Stomach (tissue), 9 donors: ENCODE data around the gene CFAP20DC. TPM values are rescaled to one million over a fixed set of nuclear protein-coding genes. Genes with fewer than 3 reads are reported as not detected.

ENCODE experiments used
- DNase-seq, 2 donors: peaks; one replicate each; pipeline versions ENCODE4 v3.0.0 to v3.0.0-alpha.2; 2013 to 2019
- H3K27ac ChIP-seq, 5 donors: fragments of 200-600 bp in 4 of 5; sonication (generic) in 4 of 5; one replicate each; pipeline ENCODE4 v1.5.1; 2013 to 2019; ENCODE audit warnings: mild to moderate bottlenecking in 1 of 5, moderate library complexity in 1 of 5
- H3K27me3 ChIP-seq, 3 donors: fragments of 200-600 bp; sonication (generic); one replicate each; pipeline ENCODE4 v1.5.1; 2017 to 2019; ENCODE audit warnings: mixed run types in 1 of 3
- H3K36me3 ChIP-seq, 4 donors: fragments of 200-600 bp; sonication (generic); 1 replicate in 3 of 4; 2 replicates in 1 of 4; pipeline ENCODE4 v1.5.1; 2016 to 2019
- H3K4me1 ChIP-seq, 4 donors: fragments of 200-600 bp; sonication (generic); one replicate each; pipeline ENCODE4 v1.5.1; 2016 to 2019
- H3K4me3 ChIP-seq, 4 donors: fragments of 200-600 bp; sonication (generic) in 3 of 4; one replicate each; pipeline ENCODE4 v1.5.1; 2016 to 2019; ENCODE audit warnings: mild to moderate bottlenecking in 1 of 4
- H3K9me3 ChIP-seq, 4 donors: fragments of 200-600 bp; sonication (generic); one replicate each; pipeline ENCODE4 v1.5.1; 2016 to 2019
- CTCF ChIP-seq, 7 experiments: fragments of 450-650 bp in 4 of 7; fragments of 200-600 bp in 3 of 7; sonication (generic) in 3 of 7; IDR thresholded peaks; one replicate each; pipeline ENCODE4 v1.5.1; 2016 to 2019; ENCODE audit warnings: antibody characterized with exemption in 7 of 7, control low read depth in 2 of 7, mild to moderate bottlenecking in 1 of 7
- EP300 ChIP-seq: sonication (generic); formaldehyde crosslinking; IDR thresholded peaks from one replicate; pipeline ENCODE4 v1.6.1; 2017; ENCODE audit warnings: antibody characterized with exemption
- POLR2A ChIP-seq, 4 donors: fragments of 450-650 bp; IDR thresholded peaks; one replicate each; pipeline ENCODE4 v1.6.1; 2016; ENCODE audit warnings: antibody characterized with exemption in 4 of 4, control low read depth in 2 of 4, mild to moderate bottlenecking in 1 of 4, moderate library complexity in 1 of 4
- POLR2AphosphoS5 ChIP-seq, 3 donors: sonication (generic); formaldehyde crosslinking; IDR thresholded peaks; one replicate each; pipeline ENCODE4 v1.6.1; 2016; ENCODE audit warnings: antibody characterized with exemption in 3 of 3
- WGBS, 5 donors: extraction: QIAGEN DNeasy Blood & Tissue Kit in 3 of 5; methylation state at CpG; one replicate each; pipeline versions ENCODE4 v1.1.5 to v1.1.7; 2013 to 2018; 5-methylcytosine and 5-hydroxymethylcytosine counted together
- intact Hi-C: fragments of 100-400 bp; cut with DNase I; formaldehyde crosslinking; loops from one replicate; pipeline ENCODE4 v1.15.1; 2023; ENCODE audit warnings: low total_unique reads
- polyA plus RNA-seq, 3 donors: library from polyadenylated mRNA; stranded (reverse); fragments of 200-250 nt; gene quantifications; one replicate each; pipeline ENCODE4 v1.2.3, GENCODE V29; 2013
- total RNA-seq, 5 donors: library from RNA; depleted of rRNA; stranded (reverse); fragments of >200 nt; gene quantifications; one replicate each; pipeline versions ENCODE4 v1.1.0 to v1.2.3, GENCODE V29; 2014 to 2016
- donor health status: healthy with polysubstance abuse.
- donor health status: Bipolar disorder and iron deficiency.
- donor health status: healthy.

The CFAP20DC gene
- total and polyA plus RNA-seq, 8 donors: 0.81 to 2.0 (median 1.00) TPM; not detected in 4

- no peaks in the 10 kb centered on the region for H3K9me3 ChIP-seq
- TF ChIP-seq POLR2AphosphoS5 (IDR thresholded peaks at IDR 0.05) (no peak), POLR2A (IDR thresholded peaks at IDR 0.05) (no peak), EP300 (no peak), CTCF (IDR thresholded peaks at IDR 0.05) (no peak)
- WGBS, 5 donors: 60 to 73% (median 65%) methylated on average over 2 of the region's 2 CpGs
- no peak overlapping the region for H3K4me3 ChIP-seq
- H3K27me3 ChIP-seq: no peaks in the 10 kb centered on the region
- H3K4me1 ChIP-seq: no peaks in the 10 kb centered on the region
- intact Hi-C loops: no loop called here
- no peak overlapping the region for H3K27ac ChIP-seq
- H3K36me3 ChIP-seq: no peaks in the 10 kb centered on the region
- DNase-seq: no peak
These were observed 183.7 kb downstream of the CFAP20DC start for GRCh38 chr3:58866079-58866478.

GRCh38 chr3:58864480-58864879 lies 185.3 kb downstream of the CFAP20DC start:
- Histone ChIP-seq H3K4me1 (no peaks in the 10 kb centered on the region), H3K27ac (no peak overlapping the region), H3K9me3 (no peaks in the 10 kb centered on the region), H3K36me3 (no peaks in the 10 kb centered on the region), H3K4me3 (no peak overlapping the region), H3K27me3 (no peaks in the 10 kb centered on the region)
- TF ChIP-seq POLR2AphosphoS5 (IDR thresholded peaks at IDR 0.05) (no peak), CTCF (IDR thresholded peaks at IDR 0.05) (no peak), EP300 (no peak), POLR2A (IDR thresholded peaks at IDR 0.05) (no peak)
- no peak for DNase-seq
- intact Hi-C loops: no loop called here

DNA sequence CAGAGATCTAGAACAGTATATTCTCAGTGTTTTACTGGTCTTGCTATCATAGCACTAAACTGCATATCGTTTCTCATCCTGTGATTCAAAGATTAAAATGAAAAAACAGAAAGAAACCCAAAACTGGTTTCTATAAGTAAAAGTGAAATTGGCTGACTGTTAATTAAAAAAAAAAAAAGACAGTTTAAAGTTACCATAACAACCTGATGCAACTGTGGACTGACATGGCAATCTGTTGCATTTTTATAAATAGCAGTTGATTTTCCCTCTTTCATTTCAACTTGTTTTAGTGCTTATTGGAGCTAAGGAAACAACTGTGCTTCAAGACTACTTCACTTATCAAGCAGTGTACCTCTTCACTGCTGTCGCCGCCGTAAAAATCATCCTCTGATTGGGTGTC lies 186.6 kb downstream of the CFAP20DC start:
- WGBS, 5 donors: 89 to 94% (median 92%) methylated on average over 4 of the region's 4 CpGs
- no peaks in the 10 kb centered on the region for H3K27me3 ChIP-seq
- H3K4me1 ChIP-seq: peaks cover 0 to 1% (median 0%) of the 10 kb centered on the region in 4 donors
- no peaks in the 10 kb centered on the region for H3K9me3 ChIP-seq
- intact Hi-C loops: no loop called here
- no peak overlapping the region for H3K4me3 ChIP-seq
- no peak for DNase-seq
- no peak for TF ChIP-seq POLR2AphosphoS5 (IDR thresholded peaks at IDR 0.05)
- no peaks in the 10 kb centered on the region for H3K36me3 ChIP-seq
- H3K27ac ChIP-seq: no peak overlapping the region

GRCh38 chr3:58861551-58861950 lies 188.3 kb downstream of the CFAP20DC start:
- Histone ChIP-seq H3K4me1 (peaks cover 0 to 10% (median 8%) of the 10 kb centered on the region in 4 donors), H3K27me3 (no peaks in the 10 kb centered on the region), H3K36me3 (no peaks in the 10 kb centered on the region), H3K4me3 (no peak overlapping the region), H3K9me3 (no peaks in the 10 kb centered on the region), H3K27ac (no peak overlapping the region)
- no peak for TF ChIP-seq EP300
- TF ChIP-seq POLR2AphosphoS5 (IDR thresholded peaks at IDR 0.05): no peak
- no peak for TF ChIP-seq POLR2A (IDR thresholded peaks at IDR 0.05)
- TF ChIP-seq CTCF (IDR thresholded peaks at IDR 0.05): no peak
- no peak for DNase-seq
- intact Hi-C loops: no loop called here
- 56 to 72% (median 64%) methylated on average over 3 of the region's 3 CpGs for WGBS, 5 donors

DNA sequence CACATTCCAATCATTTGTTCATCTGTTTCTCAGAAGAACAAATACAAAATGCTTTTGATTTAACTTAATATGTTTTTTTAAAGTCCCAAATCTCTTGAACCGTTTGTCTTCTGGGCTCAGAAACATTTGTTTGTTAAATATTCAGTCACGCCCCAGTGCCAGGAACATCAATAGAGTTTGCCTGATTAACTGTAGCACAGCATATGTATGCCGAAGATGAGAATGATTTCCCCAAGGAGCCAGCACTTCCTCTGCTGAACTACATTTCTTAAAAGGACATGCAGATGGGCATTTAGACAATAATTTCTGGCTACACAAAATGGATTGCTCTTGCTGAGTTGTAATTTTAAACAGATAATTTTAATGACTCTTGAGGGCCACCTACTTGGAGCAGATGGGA lies 191.7 kb downstream of the CFAP20DC start:
- Histone ChIP-seq H3K4me3 (no peak overlapping the region), H3K36me3 (no peaks in the 10 kb centered on the region), H3K27ac (no peak overlapping the region), H3K9me3 (no peaks in the 10 kb centered on the region), H3K4me1 (peaks cover 0 to 10% (median 8%) of the 10 kb centered on the region in 4 donors), H3K27me3 (no peaks in the 10 kb centered on the region)
- TF ChIP-seq POLR2A (IDR thresholded peaks at IDR 0.05) (no peak), POLR2AphosphoS5 (IDR thresholded peaks at IDR 0.05) (no peak), CTCF (IDR thresholded peaks at IDR 0.05) (no peak), EP300 (no peak)
- 15 to 39% (median 18%) methylated on average over 3 of the region's 3 CpGs for WGBS, 5 donors
- DNase-seq: peak in 1 of 2 donors; percentile 7
- intact Hi-C loops: no loop called here
